Mucosa of descending colon (tissue), 3 donors: Measurements from ENCODE around the gene TDRD1. TPM values are rescaled to one million over a fixed set of nuclear protein-coding genes. Genes with fewer than 3 reads are reported as not detected.

Experiments used
- ATAC-seq: fragments of 200-7000 bp; cut with Tn5 transposase; one replicate; pipeline ENCODE4 v1.9.1; 2020; ENCODE audit warnings: mild to moderate bottlenecking, moderate library complexity
- DNase-seq, 3 donors: peaks; one replicate each; pipeline ENCODE4 v3.0.0-alpha.2; 2020
- H3K36me3 ChIP-seq: fragments of 200-600 bp; one replicate; pipeline ENCODE4 v1.8.0; 2021; ENCODE audit warnings: low read depth, mild to moderate bottlenecking
- H3K4me1 ChIP-seq: fragments of 200-600 bp; one replicate; pipeline ENCODE4 v1.8.0; 2021; ENCODE audit warnings: low read depth, mild to moderate bottlenecking
- H3K4me3 ChIP-seq: fragments of 200-600 bp; one replicate; pipeline ENCODE4 v1.8.0; 2021; ENCODE audit warnings: mild to moderate bottlenecking
- H3K9me3 ChIP-seq: fragments of 200-600 bp; one replicate; pipeline ENCODE4 v1.8.0; 2021; ENCODE audit warnings: mild to moderate bottlenecking
- intact Hi-C, 2 donors: fragments of 100-400 bp; cut with DNase I in 1 of 2; cut with micrococcal nuclease in 1 of 2; formaldehyde crosslinking; loops; one replicate each; pipeline versions ENCODE4 v1.11.0 to v1.11.1; 2022; cut with DNase I, micrococcal nuclease
- total RNA-seq, 3 donors: library from RNA; stranded (reverse); fragmentation: NEBNext Ultra II Directional in 2 of 3; extraction: Animal tissue kit (Norgen Biotek cat#: 25700) in 2 of 3; gene quantifications; one replicate each; pipeline versions ENCODE4 v1.2.1 to v1.2.4, GENCODE V29; 2021 to 2023
- TF ChIP-seq, protein P1 (sequence below): fragments of 200-600 bp; IDR thresholded peaks from one replicate; pipeline ENCODE4 v1.8.0; 2022; ENCODE audit warnings: antibody characterized with exemption, mild to moderate bottlenecking
- donor health status: DM: no; HTN: no; CAD: no; lungs with moderate emphysema.
- donor health status: DM: no; HTN: no; CAD: no.
- donor health status: DM: no; HTN: yes; CAD: no.

Gene TDRD1
- total RNA-seq, 3 donors from 2014 or later = 0.06 to 1.7 (median 0.09) TPM

DNA sequence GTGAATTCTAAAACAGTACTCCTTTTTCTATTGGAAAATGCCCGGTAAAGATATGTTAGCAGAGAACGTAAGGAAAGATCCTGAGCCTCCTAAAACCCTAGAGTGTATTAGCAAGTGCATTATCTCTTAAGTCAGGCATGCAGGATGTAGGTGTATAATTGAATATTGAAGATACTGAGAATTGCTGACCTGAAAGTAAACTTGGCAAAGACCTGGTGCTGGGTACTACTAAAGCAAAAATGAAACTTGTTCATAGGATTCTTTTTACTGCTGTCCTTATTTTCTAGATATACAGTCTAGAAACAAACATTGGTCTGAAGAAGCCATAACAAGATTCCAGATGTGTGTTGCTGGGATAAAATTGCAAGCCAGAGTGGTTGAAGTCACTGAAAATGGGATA, 41.1 kb downstream of the TDRD1 start:
- H3K36me3 ChIP-seq = no peaks in the 10 kb centered on the region
- no peaks in the 10 kb centered on the region for H3K9me3 ChIP-seq
- no peak for DNase-seq
- intact Hi-C loops = no loop called here
- no peak overlapping the region for H3K4me3 ChIP-seq
- TF ChIP-seq, protein P1, sequence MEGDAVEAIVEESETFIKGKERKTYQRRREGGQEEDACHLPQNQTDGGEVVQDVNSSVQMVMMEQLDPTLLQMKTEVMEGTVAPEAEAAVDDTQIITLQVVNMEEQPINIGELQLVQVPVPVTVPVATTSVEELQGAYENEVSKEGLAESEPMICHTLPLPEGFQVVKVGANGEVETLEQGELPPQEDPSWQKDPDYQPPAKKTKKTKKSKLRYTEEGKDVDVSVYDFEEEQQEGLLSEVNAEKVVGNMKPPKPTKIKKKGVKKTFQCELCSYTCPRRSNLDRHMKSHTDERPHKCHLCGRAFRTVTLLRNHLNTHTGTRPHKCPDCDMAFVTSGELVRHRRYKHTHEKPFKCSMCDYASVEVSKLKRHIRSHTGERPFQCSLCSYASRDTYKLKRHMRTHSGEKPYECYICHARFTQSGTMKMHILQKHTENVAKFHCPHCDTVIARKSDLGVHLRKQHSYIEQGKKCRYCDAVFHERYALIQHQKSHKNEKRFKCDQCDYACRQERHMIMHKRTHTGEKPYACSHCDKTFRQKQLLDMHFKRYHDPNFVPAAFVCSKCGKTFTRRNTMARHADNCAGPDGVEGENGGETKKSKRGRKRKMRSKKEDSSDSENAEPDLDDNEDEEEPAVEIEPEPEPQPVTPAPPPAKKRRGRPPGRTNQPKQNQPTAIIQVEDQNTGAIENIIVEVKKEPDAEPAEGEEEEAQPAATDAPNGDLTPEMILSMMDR = no peak
- H3K4me1 ChIP-seq = no peaks in the 10 kb centered on the region
- ATAC-seq = no peak

DNA sequence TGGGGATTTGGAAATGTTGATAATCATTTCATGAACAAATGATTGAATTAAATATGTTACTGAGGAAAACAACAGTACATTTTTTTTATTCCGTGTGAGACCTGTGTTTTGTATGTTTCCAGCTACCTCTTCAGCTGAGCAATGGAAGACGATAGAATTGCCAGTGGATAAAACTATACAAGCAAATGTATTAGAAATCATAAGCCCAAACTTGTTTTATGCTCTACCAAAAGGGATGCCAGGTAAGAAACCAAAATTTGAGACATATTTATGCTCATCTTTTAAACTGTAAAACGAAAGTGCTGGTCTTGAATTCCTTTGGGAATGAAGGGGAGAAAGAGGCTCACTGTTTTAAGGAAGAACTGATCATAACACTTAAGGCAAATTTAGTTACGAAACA, 42.1 kb downstream of the TDRD1 start:
- TF ChIP-seq, protein P1 = no peak
- ATAC-seq = no peak
- no peak for DNase-seq
- intact Hi-C loops = no loop called here
- H3K4me3 ChIP-seq = no peak overlapping the region
- no peaks in the 10 kb centered on the region for H3K9me3 ChIP-seq
- H3K4me1 ChIP-seq = no peaks in the 10 kb centered on the region
- no peaks in the 10 kb centered on the region for H3K36me3 ChIP-seq

DNA sequence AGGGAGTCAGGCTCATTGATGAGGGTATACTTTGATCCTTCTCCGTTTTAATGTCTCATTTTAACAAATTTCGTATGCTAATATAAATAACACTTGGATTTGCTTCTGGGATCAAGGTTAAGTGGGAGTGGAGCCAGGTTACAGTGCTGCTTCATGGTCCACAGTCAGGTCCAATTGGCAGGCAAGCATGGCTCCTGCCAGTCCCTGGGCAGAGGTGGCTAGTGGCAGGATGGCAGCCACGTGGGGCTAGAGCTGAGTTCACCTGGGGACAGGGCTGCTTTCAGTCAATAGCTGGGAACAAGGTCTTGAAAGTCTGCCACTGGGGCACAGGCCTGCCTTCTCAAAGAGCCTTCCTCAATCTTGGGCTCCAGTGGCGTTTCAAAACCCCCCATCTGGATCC, 43.9 kb downstream of the TDRD1 start:
- DNase-seq (no peak), ATAC-seq (no peak)
- TF ChIP-seq, protein P1 = no peak
- H3K4me3 ChIP-seq = no peak overlapping the region
- no peaks in the 10 kb centered on the region for H3K36me3 ChIP-seq
- no peaks in the 10 kb centered on the region for H3K4me1 ChIP-seq
- intact Hi-C loops = no loop called here
- H3K9me3 ChIP-seq = no peaks in the 10 kb centered on the region

DNA sequence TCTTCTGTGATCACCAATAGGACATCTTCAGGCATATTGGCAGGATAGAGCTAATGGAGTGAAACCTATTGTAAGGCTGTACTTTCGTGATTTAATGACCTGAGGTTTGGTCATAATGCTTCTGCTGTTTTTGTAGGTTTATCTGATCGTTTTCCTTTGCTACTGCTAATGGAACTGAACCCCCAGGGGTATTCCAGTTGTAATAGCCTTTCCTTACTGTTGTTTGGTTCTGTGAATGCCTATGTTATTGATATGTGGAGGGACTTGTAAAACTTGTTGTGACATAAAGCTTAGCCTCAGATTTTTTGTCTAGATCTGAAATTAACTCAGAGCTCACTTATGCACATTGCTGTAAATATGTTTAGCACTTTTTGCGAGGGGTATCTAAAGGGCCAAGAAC, 49.0 kb downstream of the TDRD1 start:
- H3K9me3 ChIP-seq = no peaks in the 10 kb centered on the region
- intact Hi-C loops = no loop called here
- no peaks in the 10 kb centered on the region for H3K36me3 ChIP-seq
- DNase-seq (no peak), ATAC-seq (no peak)
- no peak overlapping the region for H3K4me3 ChIP-seq
- no peaks in the 10 kb centered on the region for H3K4me1 ChIP-seq
- TF ChIP-seq, protein P1 = no peak

DNA sequence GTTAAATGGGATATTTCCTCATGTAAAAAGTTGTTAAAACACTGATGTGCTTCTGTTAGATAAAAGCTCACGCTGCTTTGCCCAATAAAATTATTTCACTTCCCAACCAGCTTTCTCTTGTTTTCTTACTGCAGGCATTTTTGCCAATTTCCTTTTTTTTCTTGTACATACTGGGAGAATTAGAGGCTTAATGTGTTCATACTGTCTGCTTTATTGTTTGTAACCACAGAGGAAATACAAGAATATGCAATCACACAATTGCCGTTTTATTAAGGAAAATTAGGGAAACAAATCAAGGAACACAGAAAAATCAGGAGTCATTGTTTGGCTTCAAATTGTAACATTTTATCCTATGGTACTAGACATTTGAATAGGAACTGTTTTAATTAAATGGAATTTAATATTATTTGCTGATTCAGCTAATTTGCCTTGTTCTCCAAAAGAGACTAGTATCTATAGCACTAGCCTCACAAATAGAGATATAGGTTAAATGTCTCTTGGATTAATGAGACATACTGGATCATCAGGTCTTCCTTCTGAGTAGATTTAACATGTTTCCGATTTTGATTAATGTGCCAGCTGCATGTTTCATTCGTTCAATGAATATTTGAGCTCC, 53.5 kb downstream of the TDRD1 start:
- TF ChIP-seq, protein P1 = no peak
- no peaks in the 10 kb centered on the region for H3K36me3 ChIP-seq
- DNase-seq (no peak), ATAC-seq (no peak)
- H3K4me3 ChIP-seq = no peak overlapping the region
- H3K9me3 ChIP-seq = no peaks in the 10 kb centered on the region
- intact Hi-C loops = no loop called here
- H3K4me1 ChIP-seq = no peaks in the 10 kb centered on the region

DNA sequence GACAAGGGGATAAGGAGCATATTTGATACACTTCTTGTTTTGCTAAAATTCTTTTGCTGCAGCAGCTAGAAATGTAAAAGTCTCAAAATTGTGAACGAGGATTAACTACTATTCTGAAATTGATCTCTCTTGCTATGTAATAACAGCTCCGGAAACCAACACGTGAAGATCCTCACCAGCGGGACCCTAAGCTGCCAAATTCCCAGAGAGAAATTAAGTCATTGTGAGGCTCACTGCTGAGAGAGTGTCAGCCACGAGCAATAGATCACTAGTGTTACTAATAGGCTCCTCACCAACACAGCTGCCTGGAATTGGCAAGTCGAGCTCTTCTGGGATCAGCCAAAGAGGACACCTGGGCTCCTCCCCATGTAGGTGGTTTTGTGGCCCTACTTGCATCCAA, 54.3 kb downstream of the TDRD1 start:
- no peak for ATAC-seq
- DNase-seq = no peak
- Histone ChIP-seq H3K9me3 (no peaks in the 10 kb centered on the region), H3K4me1 (peaks cover under 1% of the 10 kb centered on the region), H3K4me3 (no peak overlapping the region), H3K36me3 (no peaks in the 10 kb centered on the region)
- intact Hi-C loops = no loop called here
- TF ChIP-seq, protein P1 = no peak
